Measurements from ENCODE around the gene DNA2. TPM values are rescaled to one million over a fixed set of nuclear protein-coding genes. Genes with fewer than 3 reads are reported as not detected.

DNA2 gene
- total RNA-seq, result 3.6 and 5.4 TPM in 2 replicates

GRCh38 chr10:68471586-68472408 lies at the start of gene DNA2:
DNA2 (minus strand) TSS chr10:68471973; CDS start chr10:68471864, 109 bp downstream.

GRCh38 chr10:68406815-68407548 lies 64.8 kb downstream of the DNA2 start, which contains the start of gene RUFY2:
RUFY2 (minus strand) TSS chr10:68407277; CDS start chr10:68407189, 88 bp downstream.

Other genes starting within 250 kb of the DNA2 start
- not detected in 2 replicates for gene ATOH7, start 239.9 kb downstream of the DNA2 start, total RNA-seq
- 15.8 and 24.4 TPM in 2 replicates for gene HNRNPH3, start 139.9 kb downstream of the DNA2 start, total RNA-seq
- gene PBLD, start 139.0 kb downstream of the DNA2 start, total RNA-seq, result 4.2 and 5.2 TPM in 2 replicates
- 23.0 and 26.0 TPM in 2 replicates for gene RUFY2, start 64.7 kb downstream of the DNA2 start, total RNA-seq
- 9.5 and 9.9 TPM in 2 replicates for gene SLC25A16, start 55.5 kb upstream of the DNA2 start, total RNA-seq
- gene TET1, start 88.4 kb upstream of the DNA2 start, total RNA-seq, result 0.76 and 1.1 TPM in 2 replicates
- 20.4 and 25.4 TPM in 2 replicates for gene CCAR1, start 249.3 kb upstream of the DNA2 start, total RNA-seq

All from dermis lymphatic vessel endothelial cell (primary cell).